ENCODE results near the gene CEP164.

DNA sequence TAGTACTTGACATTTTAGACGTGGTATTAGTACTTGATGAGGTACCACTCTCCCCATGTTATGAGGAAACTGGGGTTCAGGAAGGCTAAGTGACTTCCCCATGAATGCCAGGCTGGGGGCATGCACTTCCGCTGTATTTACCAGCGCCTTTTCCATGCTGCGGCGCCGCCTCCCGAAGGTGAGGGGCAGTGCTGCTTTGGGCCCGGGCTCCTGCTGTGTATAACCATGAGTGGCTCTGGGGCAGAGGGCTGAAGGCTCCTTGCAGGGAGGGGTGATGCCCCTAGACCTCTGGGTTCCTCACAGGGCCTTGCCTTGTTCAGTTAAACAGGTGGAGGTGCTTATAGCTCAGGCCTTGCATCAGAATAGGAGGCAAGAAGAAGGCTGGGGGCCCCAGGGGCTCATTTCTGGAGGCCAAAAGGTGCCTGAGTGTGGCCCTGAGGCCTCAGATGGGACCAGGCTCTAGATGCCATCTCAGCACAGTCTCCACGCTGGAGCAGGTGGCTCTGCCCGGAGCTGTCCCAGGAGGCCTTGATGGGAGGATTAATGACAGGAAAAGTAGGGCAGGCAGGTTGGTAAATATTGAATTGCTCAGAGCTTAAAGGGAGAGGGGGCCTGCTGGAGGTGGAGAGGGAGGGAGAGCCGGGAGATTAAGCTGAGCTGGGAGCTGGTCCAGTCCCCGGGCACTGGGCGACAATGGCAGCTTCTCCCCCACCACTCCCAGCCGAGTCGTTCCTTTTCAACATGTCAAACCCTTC is 129.6 kb downstream of the CEP164 start:
- TF ChIP-seq GATA2 (IDR thresholded peaks at IDR 0.05; ENCODE audit: low read depth, low read length) (no peak), GATA3 (IDR thresholded peaks at IDR 0.05; ENCODE audit: low read depth, low read length) (no peak)

Data from SH-SY5Y (cell line).